GM19397 (cell line): ENCODE results near the gene YIF1A.

Experiments used
- ATAC-seq: cut with Tn5 transposase; IDR thresholded peaks from one replicate; pipeline ENCODE4 v1.9.1; 2021; ENCODE audit warnings: mild to moderate bottlenecking, moderate library complexity; ENCODE audit not compliant: unreplicated experiment

YIF1A gene, protein sequence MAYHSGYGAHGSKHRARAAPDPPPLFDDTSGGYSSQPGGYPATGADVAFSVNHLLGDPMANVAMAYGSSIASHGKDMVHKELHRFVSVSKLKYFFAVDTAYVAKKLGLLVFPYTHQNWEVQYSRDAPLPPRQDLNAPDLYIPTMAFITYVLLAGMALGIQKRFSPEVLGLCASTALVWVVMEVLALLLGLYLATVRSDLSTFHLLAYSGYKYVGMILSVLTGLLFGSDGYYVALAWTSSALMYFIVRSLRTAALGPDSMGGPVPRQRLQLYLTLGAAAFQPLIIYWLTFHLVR

DNA sequence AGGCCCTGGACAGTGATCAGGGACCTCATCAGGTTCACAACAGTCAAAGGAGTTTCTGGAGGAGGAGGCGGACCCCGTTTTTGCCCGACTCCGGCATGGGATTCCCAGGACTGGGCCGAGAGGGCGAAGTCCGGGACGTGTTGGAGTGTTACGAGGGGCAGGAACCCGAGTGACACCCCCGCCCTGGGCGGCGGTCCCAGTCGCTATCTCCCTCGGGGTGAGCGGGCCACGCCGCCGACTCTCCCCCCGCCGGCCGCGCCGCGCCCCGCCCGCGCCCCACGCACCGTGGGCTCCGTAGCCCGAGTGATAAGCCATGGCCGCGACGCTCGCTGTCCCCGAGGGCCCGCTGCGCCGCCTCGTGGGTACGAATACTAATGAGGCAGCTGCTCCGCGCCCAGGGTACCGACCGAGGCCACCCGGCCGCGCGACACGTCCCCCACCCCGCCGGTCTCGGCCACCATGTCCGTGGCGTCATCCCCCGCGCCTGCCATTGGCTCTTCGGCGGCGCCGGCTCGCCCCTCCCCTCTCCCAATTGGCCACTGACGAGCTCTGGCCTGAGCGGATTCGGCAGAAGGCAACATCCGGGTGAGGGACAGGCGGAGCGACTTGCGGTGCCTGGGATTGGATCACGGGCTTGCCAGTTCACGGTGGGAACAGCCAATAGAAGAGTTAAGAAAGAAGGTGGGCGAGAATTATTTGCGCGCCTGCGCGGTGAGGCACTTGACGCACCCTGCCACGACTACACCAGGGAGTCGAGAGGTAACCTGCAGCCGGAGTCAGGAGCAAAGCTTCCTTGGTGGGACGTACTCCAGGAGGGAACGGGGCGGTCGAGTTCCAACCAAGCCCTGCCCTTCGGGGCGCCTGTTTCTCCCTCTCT lies at the start of gene YIF1A:
Gene YIF1A, minus strand, starts transcription at position 473 of the 877 bp plus-strand sequence. Its CDS starts 158 bp downstream, at position 315.
- ATAC-seq, result peak; percentile 91

DNA sequence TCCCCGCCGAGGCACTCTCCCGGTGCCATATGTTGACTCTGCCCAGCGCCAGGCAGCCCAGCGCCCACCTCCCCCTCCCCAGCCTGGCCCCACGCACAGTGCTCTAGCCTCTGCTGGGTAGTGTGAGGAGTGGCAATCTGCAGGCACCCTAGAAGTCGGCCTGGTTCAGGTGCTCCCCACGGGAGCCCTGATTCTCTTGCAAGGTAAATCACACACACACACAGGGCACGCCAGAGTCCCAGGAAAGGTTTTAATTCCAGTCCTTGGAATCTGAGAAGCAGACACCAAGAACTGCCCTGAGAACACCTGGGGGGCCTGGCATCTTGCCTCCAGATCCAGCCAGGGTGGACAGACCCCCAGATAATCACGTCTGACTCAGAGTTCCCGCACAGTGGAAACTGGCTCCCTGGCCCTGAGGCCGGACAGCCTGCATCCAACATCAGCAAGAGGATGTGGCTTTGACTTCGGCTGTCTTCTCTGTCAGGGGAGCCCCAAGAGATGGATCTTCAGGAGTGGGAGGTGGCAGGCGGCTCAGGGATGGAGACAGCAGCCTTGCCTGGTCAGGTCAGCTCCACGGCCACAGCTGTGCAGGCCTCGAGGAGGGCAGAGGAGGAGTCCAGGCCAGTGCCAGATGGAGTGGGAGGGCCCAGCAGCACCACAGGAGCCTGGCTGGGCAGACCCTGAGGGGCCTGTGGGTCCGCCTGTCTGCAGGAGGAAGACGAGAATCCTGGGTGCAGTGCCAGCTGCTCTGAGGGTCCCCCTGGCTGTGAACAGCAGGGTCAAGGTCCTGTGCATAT lies 48.4 kb upstream of the YIF1A start:
- ATAC-seq, result no peak

DNA sequence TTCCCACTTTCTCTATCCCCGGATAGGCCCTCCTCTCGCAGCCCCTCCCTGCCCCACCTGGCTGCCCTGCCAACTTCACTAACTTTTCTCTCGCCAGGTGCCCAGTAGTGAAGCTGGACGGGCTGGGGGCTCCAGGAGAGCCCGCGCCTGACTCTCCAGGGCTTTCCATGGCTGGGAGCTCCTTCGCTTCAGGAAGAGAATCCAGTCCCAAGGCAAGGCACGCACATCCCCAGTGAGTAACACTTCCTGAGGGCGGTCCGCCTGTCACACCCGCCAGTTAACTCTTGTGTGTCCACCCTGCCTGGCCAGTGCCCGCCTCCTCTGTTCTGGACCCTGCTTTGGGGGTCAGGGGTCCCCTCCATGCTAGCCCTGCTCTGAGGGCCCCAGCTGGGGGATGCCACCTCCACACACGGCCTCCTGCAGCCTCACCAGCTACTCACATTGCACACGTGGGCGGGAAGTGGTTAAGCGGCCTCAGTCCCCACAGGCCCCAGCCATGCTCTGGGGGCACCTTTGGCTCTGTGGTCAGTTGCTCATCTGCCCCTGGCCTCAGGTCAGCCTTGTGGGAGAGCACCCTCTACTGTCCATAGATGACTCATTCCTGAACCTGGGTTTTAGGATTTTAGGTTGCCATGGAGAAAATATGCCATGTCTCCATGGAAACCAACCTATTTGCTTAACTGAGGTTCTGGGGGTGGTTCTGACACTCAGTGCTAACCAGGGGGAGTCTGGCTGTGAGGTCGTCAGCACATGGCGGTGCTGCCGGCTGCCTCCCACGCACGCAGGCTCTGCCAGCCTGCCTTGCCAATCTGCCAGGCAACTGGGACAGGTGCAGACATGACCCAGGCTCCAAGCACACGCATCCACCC lies 47.5 kb upstream of the YIF1A start, which contains the start of gene RIN1:
Gene RIN1, minus strand, starts transcription at position 201 of the 869 bp plus-strand sequence. Its CDS starts 32 bp downstream, at position 169.
- peak; percentile 56 for ATAC-seq

DNA sequence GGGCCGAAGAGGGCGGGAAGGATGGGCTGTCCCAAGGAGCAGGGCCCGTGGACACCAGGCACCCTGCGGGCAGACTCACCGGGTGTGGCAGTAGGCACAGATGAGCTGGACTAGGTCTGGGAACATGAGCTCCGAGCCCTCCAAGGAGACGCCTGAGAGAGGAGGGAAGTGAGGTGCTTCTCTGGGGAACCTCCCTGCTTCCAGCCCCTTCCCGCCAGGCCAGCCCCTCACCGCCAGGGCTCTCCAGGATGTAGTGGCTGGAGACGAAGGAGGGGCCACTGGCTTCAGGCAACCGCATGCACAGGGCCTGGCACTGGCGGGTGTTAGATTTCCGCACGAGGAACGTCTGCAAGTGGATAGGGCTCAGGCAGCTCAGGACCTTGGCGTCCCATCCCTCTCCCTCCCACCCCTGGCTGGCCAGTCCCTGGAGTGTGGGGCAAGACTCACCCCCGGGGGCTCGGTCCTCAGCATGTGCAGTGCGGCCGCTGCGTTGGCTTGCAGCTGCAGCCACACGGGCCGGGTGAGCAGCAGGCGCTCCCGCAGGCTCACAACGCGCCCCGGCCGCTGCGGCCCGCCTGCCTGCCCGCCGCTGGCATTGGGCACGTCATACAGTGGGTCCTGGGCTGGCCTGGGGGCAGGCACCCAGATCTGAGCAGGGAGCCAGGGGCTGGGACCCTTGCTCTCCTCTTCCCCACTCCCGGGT lies 46.7 kb upstream of the YIF1A start:
- no peak for ATAC-seq

DNA sequence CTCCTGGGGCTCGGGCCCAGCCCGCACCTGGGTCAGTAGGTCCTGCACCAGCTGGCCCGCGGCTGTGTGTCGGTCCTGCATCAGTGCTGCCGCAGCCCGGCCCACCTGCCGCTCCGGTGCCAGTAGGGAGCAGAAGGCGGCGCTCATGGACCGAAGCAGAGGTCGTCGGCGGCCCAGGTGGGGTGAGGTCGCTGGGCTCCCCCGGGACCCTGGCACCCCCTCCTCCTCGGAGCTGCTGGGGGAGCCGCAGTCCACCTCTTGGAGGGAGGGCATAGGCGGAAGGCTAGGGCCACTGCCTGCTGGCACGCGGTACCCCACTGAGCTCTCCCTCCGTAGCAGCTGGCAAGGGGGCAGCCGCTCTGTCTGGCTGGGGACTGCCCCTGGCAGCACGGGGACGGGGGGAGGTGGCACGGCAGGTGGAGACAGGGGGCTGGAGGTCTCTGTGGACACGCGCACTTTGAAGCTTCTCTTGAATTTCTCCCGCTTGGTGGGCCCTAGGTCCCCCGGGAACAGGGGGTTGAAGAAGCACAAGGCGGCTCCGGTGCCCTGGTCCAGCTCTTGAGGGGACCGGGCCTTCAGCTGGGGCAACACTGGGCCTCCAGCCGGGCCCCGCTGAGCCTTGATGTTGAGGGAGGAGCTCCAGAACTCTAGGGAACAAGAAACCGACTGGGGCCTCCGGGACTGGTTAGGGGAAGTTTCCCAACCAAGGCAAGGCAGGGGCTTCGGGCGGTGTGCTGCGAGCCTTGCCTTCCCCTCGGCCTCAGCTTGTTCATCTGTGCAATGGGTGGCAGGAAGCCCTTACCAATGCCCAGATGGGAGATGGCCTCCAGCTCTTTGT lies 45.9 kb upstream of the YIF1A start:
- ATAC-seq, result no peak

DNA sequence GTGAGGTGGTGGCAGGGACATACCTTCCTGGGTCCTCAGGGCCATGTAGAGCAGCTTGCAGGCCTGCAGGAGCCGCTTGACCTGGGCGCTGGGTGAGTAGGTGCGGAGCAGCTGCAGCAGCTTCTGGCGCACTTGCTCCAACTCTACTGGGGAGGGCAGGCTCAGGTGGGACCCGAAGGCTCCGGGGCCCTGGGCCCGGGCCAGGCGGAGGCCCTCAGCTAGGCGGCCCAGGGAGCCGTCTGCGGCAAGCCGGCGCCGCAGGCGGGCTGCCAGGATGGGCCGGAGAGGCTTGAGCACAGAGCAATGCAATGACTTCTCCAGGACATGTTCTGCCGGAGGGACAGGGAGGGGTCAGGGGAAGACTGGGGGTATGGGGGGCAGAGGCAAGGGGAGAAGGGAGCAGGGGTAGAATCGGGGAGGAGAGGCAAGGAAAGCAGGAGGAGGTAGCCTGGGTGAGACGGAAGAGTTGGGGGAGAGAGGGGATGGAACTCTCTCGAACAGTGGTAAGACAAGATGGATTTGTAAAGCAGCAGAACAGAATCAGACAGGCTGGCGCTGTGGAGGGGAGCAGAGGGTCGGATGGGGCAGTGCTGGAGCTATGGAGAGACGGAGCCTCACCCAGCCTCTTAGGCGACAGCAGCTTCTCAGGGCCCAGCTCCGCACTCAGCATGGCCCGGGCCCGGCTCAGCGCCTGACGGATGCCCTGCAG lies 45.1 kb upstream of the YIF1A start:
- no peak for ATAC-seq

DNA sequence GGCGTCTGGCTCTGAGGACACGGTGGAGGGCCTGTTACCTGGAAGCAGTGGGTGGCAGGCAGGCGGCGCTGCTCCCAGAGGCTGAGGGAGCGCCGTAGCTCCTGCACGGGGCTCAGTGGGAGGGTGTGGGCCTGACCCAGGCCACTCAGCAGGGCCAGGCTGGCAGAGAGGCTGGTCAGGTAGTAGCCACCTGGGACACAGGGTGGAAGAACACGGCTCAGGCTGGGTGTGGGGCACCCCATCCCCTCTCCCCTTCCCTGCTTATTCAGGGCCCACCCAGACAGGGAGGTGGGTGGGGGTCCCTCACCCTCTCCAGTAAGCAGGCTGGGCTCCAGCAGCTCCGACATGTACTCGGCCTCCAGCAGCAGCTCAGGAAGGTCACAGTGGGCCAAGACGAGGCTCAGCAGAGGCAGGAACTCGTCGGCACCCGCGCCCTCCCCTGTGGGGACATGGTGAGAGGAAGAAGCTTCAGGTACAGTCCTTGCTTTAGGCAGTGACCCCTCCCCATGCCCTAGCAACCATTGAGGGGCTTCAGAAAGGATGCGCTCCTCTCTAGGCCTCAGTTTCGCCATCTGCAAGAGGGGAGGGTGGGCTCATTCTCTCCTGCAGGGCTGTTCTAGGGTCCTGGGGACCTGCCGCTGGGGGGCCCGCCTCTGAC lies 44.4 kb upstream of the YIF1A start:
- ATAC-seq, result no peak

DNA sequence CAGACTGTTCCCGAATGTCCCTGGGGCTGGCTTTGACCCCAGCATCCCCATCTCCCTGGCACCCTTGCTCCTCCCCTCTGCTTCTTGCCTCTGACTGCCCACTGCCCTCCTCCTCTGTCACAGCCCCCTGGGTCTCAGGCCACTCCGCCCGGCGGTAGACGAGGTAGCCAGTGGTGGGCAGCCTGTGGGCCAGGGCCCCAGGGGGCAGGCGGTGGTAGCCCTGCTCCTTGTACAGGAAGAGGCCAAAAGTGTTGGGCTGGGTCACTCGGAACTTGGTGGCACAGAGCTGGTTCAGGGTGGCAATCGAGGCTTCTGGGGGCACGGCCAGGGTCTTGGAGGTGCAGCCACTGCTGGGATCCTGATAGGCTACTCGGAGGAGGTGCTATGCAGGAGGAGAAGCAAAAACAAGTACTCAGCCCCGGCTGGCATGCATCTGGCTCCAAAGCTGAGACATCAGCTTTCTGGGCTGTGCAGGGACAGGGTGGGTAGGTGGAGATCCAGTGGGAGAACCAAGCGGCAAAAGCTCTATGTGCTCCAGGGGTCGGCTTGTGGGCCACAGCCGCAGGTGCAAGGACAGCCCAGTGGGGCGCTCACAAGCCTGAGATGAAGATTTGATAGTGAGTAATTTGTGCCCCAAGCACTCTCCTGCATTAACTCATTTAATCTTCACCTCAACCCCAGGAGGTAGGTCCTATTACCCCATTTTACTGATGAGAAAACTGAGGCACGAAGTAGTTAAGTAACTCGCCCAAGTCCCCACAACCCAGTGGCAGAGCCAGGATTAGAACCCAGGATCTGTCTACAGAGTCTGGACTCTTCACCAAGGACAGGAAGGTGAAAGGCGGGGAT lies 43.7 kb upstream of the YIF1A start:
- ATAC-seq, result no peak

DNA sequence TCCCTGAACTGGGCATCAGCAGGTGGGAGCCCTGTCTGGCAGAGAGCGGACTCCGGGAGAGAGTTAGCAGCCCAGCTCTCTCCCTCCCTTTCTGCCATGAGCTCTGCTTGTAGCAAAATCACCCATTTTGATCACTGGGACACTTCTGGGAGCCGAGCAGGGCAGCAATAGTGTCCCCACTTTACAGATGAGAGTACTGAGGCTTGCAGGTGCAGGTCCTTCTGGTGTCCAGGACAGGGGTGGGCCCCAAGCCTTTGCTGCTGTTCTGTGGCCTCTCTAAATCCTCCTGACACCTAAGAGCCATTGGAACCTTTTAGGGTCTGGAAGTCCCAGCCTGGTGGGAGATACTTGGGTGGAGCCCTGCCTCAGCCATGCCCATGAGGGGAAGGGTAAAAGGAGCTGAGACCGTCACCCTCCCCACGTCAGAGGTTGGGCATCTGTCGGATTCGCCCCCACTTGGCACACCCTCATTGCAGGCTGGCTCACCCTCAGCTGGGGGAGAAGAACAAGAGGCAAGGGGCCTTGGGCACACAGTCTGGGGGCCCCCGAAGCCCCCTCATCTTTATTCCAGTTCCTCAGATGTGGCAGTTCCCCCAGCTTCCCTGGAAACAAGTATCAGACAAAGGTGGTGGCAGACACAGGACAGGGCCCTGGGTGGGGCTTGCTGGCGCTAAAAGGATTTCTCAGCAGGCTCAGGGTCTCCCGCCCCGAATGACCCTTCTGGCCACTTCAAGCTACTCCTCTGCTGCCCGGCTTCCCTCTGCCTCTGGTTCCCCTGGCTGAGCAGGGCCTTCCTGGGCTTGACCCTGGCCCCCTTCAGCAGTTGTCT lies 42.8 kb upstream of the YIF1A start:
- no peak for ATAC-seq

DNA sequence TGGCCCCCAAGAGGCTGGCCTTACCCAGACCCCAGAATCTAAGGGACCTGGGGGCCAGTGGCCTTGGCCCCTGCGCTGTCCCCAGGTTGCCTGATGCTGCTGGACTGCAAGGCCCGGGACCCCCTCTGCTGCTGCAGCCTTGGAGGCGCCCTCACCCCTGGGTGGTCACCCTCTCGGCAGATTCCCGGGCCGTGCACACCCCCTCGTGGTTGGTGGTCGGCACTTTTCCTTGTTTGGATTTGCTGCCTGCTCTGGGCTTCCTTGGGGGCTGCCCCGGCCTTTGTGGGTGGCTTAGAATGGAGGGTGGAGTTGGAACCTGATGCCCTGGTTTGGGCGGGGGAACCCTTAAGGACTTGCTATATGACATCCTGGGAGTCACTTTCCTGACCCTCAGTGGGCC lies 42.0 kb upstream of the YIF1A start:
- no peak for ATAC-seq

DNA sequence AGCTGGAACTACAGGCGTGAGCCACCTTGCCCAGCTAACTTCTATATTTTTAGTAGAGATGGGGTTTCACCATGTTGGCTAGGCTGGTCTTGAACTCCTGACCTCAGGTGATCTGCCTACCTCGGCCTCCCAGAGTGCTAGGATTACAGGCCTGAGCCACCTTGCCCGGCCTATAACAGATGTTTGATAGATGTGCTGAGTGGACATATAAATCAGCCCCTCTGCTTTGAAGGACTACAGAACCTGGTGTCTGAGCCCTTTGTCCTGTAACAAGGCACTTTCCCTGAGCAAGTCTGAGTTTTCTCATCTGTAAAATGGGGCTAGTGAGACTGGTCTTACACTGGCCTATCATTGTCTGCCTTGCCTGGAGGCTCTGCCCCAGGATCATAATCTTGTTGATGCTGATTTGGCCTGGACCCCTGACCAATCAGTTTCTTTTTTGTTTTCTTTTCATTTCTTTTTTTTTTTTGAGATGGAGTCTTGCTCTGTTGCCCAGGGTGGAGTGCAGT lies 40.3 kb upstream of the YIF1A start:
- no peak for ATAC-seq

DNA sequence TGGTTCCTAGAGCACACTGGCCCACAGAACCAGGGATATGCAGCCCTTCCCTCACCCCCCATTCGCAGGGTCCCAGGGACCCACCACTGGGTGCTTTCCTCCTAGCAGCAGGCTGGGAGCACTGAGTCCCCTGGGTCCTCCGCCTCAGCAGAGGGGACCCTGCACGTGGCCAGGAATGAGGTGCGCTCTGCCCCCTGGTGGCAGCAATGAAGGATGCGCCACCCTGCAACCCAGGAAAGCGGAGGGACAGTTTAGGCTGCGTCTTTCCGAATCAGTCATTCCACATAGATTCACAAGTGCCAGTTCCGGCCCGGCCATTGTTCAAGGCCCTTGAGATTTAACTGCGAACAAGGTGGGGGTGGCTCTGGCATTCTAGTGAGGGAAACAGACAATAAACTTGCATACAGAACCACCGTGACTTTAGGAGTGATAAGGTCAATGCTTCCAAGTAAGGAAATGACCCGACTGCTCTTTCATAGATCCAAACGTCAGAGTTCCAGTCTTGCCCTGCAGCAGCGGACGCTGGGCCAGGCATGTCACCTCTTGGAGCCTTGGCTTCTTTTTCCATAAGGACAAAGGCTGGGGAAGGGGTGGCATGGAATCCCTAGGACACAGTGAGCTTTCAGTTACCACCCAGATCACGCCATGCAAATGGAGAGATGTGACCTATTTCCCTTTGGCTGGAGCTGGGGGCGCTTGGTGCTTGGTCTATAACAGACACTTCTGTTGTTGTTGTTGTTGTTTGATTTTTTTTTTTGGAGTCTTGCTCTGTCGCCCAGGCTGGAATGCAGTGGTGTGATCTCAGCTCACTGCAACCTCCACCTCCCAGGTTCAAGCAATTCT lies 39.6 kb upstream of the YIF1A start:
- ATAC-seq, result peak; percentile 64

DNA sequence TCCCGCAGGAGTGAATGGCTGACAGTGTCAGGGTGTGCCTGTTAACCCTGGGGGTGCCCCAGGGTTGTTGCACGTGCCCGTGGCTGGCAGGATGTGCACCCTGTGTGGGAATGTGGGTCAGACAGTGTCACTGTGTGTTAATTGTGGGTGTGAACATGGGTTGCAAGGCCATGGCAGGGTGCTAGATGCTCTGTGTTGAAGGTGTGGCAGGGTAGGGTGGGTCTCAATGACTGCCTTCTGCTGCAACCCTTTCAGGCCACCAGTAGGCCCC lies 39.0 kb upstream of the YIF1A start:
- ATAC-seq, result no peak

DNA sequence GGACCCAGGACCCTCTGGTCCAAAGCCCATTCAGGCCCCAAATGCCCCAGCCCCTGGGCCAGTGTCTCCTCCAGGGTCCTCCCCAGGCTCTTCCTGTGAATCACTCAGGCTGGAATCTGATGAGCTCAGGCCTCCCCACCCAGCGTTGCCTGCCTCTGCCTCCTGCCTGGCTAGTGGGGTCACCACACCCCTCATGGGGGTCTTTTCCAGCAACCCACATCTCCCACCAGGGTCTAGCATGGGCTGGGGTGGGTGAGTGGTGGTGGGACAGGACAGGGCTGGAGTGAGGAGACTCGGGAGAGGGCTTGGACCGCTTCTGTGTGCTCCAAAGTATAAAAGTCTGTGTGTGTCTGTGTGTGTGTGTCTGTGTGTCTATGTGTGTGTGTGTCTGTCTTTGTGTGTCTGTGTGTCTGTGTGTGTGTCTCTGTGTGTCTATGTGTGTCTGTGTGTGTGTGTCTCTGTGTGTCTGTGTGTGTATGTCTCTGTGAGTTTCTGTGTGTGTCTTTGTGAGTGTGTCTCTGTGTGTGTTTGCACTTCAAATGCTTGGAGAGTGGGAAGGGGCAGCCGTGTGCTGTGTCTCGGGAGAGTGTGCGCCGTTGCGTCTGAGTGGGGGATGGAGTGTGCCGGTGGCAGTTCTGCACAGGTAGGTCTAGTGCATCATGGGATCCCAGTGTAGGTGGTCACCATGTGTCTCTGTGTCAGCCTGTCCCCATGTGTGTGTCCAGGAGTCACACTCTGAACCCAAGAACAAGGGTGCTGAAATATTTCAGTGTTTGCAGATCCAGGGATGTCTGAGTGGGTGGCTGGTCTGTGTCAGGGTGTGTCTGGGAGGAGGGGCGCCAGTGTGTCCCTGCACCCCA lies 38.5 kb upstream of the YIF1A start:
- ATAC-seq, result no peak
